Measurements from ENCODE around the gene TAF9.

DNA sequence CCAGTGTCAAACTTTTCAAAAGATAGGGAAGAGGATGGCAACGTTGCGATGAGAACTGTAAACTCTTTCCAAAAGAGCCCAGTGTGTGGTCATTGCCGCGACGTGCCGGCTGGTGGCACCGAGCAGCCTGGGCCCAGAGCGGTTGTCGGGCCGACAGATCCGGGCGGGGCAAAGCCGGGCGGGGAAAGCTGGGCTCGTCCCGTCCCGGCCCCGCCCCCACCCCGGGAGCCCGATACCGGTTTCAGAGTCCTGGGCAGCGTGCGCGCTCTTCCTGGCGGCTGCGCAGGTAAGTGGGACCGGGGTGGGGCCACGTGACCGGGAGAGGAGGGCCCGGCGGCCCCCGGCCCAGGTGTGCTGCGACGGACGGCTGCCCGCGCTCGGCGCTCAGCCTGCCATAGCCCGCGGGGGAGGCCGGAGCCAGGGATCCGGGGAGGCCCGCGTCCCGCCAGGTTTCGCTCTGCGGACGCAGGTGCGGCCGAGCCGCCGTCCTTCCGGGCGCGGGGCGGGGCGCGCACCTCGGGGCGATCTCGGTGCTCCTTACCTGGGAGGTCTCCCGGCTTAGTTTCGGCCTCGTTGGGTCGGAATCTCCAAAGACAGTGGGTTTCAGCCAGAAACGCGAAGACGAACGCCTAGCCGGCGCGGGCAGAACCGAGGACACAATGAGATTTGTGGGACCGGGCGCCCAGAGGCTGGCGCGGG, 45.7 kb upstream of the TAF9 start, which contains the start of gene MARVELD2:
- TF ChIP-seq, protein P1, sequence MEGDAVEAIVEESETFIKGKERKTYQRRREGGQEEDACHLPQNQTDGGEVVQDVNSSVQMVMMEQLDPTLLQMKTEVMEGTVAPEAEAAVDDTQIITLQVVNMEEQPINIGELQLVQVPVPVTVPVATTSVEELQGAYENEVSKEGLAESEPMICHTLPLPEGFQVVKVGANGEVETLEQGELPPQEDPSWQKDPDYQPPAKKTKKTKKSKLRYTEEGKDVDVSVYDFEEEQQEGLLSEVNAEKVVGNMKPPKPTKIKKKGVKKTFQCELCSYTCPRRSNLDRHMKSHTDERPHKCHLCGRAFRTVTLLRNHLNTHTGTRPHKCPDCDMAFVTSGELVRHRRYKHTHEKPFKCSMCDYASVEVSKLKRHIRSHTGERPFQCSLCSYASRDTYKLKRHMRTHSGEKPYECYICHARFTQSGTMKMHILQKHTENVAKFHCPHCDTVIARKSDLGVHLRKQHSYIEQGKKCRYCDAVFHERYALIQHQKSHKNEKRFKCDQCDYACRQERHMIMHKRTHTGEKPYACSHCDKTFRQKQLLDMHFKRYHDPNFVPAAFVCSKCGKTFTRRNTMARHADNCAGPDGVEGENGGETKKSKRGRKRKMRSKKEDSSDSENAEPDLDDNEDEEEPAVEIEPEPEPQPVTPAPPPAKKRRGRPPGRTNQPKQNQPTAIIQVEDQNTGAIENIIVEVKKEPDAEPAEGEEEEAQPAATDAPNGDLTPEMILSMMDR (IDR thresholded peaks at IDR 0.05), result peak in 5 of 7 experiments; percentile 26 to 71 (median 32)
- TF ChIP-seq POLR2A (IDR thresholded peaks at IDR 0.05), result no peak
- peak in 2 of 3 donors; percentile 82 to 84 for TF ChIP-seq POLR2AphosphoS5 (IDR thresholded peaks at IDR 0.05)

Measured in stomach (tissue), 4 donors.